Trophoblast cell (in vitro differentiated cells and primary cell): Measurements from ENCODE around the gene PDK4.

Source experiments
- DNase-seq, 2 donors: peaks; one replicate each; pipeline ENCODE4 v3.0.0-alpha.2; 2016
- H2AFZ ChIP-seq: 2 replicates; pipeline ENCODE4 v1.6.1; 2013; ENCODE audit warnings: low read length, moderate library complexity, mild to moderate bottlenecking; ENCODE audit not compliant: insufficient read depth, poor library complexity
- H2AK5ac ChIP-seq: 2 replicates; pipeline ENCODE4 v1.6.1; 2013; ENCODE audit warnings: mild to moderate bottlenecking, low read length
- H2BK120ac ChIP-seq: 2 replicates; pipeline ENCODE4 v1.6.1; 2013; ENCODE audit warnings: low read length, mild to moderate bottlenecking, moderate library complexity; ENCODE audit not compliant: insufficient read depth, poor library complexity
- H2BK12ac ChIP-seq: 2 replicates; pipeline ENCODE4 v1.6.1; 2013; ENCODE audit warnings: mild to moderate bottlenecking, low read length, moderate library complexity
- H2BK5ac ChIP-seq: 2 replicates; pipeline ENCODE4 v1.6.1; 2013; ENCODE audit warnings: low read length, low read depth, moderate library complexity, mild to moderate bottlenecking; ENCODE audit not compliant: poor library complexity
- H3K14ac ChIP-seq: 2 replicates; pipeline ENCODE4 v1.6.1; 2013; ENCODE audit warnings: mild to moderate bottlenecking, low read length
- H3K18ac ChIP-seq: 2 replicates; pipeline ENCODE4 v1.6.1; 2013; ENCODE audit warnings: mild to moderate bottlenecking, low read length
- H3K23ac ChIP-seq: 2 replicates; pipeline ENCODE4 v1.6.1; 2013; ENCODE audit warnings: low read length
- H3K27ac ChIP-seq: 2 replicates; pipeline ENCODE4 v1.5.1; 2013; ENCODE audit warnings: low read depth, mild to moderate bottlenecking, inconsistent platforms, low read length, moderate library complexity
- H3K27me3 ChIP-seq: 2 replicates; pipeline ENCODE4 v1.6.1; 2013; ENCODE audit warnings: inconsistent platforms, mild to moderate bottlenecking, low read length, moderate library complexity; ENCODE audit not compliant: insufficient read depth
- H3K36me3 ChIP-seq, 2 experiments: 1 replicate in 1 of 2; 2 replicates in 1 of 2; pipeline ENCODE4 v1.6.1; 2013; ENCODE audit warnings: low read length in 2 of 2, mild to moderate bottlenecking in 2 of 2, moderate library complexity in 1 of 2; ENCODE audit not compliant: insufficient read depth in 2 of 2, control insufficient read depth in 1 of 2
- H3K4ac ChIP-seq: 2 replicates; pipeline ENCODE4 v1.6.1; 2013; ENCODE audit warnings: low read depth, mild to moderate bottlenecking, low read length, moderate library complexity
- H3K4me1 ChIP-seq, 2 experiments: 1 replicate in 1 of 2; 2 replicates in 1 of 2; pipeline ENCODE4 v1.6.1; 2013; ENCODE audit warnings: low read length in 2 of 2, mild to moderate bottlenecking in 2 of 2, moderate library complexity in 1 of 2; ENCODE audit not compliant: insufficient read depth in 2 of 2, control insufficient read depth in 1 of 2
- H3K4me2 ChIP-seq: 2 replicates; pipeline ENCODE4 v1.6.1; 2013; ENCODE audit warnings: inconsistent platforms, mild to moderate bottlenecking, low read length, moderate library complexity
- H3K4me3 ChIP-seq: 2 replicates; pipeline ENCODE4 v1.5.1; 2013; ENCODE audit warnings: mild to moderate bottlenecking, low read depth, low read length, inconsistent platforms
- H3K79me1 ChIP-seq: one replicate; pipeline ENCODE4 v1.6.1; 2013; ENCODE audit warnings: low read length
- H3K79me2 ChIP-seq: 2 replicates; pipeline ENCODE4 v1.6.1; 2013; ENCODE audit warnings: low read length, mild to moderate bottlenecking; ENCODE audit not compliant: control insufficient read depth, insufficient read depth, poor library complexity
- H3K9ac ChIP-seq: 2 replicates; pipeline ENCODE4 v1.6.1; 2013; ENCODE audit warnings: mild to moderate bottlenecking, low read length
- H3K9me3 ChIP-seq: 2 replicates; pipeline ENCODE4 v1.6.1; 2013; ENCODE audit warnings: low read depth, mild to moderate bottlenecking, control low read depth, inconsistent platforms, low read length; ENCODE audit not compliant: insufficient read depth
- H4K12ac ChIP-seq: 2 replicates; pipeline ENCODE4 v1.6.1; 2013; ENCODE audit warnings: low read depth, mild to moderate bottlenecking, low read length, moderate library complexity
- H4K8ac ChIP-seq: 2 replicates; pipeline ENCODE4 v1.6.1; 2013; ENCODE audit warnings: low read depth, mild to moderate bottlenecking, low read length, moderate library complexity
- H4K91ac ChIP-seq: one replicate; pipeline ENCODE4 v1.6.1; 2013; ENCODE audit warnings: low read depth, mild to moderate bottlenecking, low read length, moderate library complexity
- WGBS: extraction: QIAGEN DNeasy Blood & Tissue Kit; methylation state at CpG from one replicate; pipeline ENCODE4 v1.1.7; 2013; ENCODE audit warnings: missing lambda C conversion rate; ENCODE audit not compliant: insufficient read length, insufficient coverage; ENCODE audit errors: extremely low coverage; 5-methylcytosine and 5-hydroxymethylcytosine counted together

The PDK4 gene

DNA sequence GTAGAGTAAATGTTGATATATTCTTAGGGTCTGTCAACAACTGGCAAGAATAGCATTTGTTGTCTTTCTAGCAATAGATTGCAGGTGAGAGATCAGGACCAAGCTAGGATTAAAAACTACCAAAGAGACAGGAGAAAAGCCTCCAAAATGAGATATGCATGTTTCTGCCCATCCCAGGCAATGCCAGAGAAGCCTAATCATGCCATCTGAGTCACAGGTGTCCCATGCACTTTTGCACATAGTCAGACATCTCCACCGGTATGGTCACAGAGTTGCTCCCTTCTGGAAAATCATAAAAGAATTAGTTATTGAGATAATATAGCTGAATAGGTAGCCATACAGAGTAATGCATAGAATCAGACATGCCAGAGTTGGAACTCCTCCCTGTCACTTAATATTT is 50.6 kb downstream of the PDK4 start:
- Histone ChIP-seq H3K9me3 (peaks cover 1% of the 10 kb centered on the region), H3K79me2 (no peaks in the 10 kb centered on the region), H4K8ac (no peak overlapping the region)

DNA sequence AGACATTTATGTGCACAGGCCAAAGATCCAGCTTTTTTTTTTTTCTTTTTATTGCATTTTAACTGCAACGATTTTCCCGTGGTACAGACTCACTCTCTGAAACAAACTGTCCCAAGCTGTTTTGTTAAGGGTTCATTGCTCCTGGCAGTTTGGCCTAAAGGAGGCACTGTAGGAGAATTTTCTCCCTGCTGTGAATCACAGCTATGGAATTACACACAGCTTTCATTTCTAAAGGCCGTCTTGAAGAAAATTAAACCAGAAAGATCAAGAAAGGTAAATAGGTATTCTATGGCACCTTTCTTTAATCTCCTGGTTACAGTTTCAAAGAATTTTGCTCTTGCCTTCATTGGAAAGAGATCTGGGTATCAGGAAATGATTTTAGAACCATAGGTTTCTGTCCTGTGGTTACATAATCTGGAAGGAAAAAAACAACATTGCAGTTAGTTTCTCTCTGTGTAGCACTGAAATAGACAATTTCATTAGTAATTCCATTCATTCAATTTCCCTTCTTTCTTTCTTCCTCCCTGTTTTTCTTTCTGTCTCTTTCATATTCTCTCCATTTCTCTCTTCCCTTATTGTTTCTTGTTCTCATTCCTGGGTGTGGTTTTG is 51.2 kb downstream of the PDK4 start:
- no CpG with 5 or more reads among the region's 3 CpGs for WGBS
- no peak overlapping the region for H3K14ac ChIP-seq
- DNase-seq = peak; percentile 37 to 76
- H3K27me3 ChIP-seq = no peaks in the 10 kb centered on the region
- no peaks in the 10 kb centered on the region for H3K36me3 ChIP-seq
- no peak overlapping the region for H3K4me2 ChIP-seq
- no peak overlapping the region for H4K12ac ChIP-seq
- H3K4me3 ChIP-seq = no peak overlapping the region
- no peak overlapping the region for H2BK5ac ChIP-seq
- peaks cover 0 to 1% of the 10 kb centered on the region in 2 experiments for H3K4me1 ChIP-seq
- no peaks in the 10 kb centered on the region for H3K79me2 ChIP-seq
- peaks cover 1% of the 10 kb centered on the region for H3K9me3 ChIP-seq
- H3K27ac ChIP-seq = no peak overlapping the region
- H4K8ac ChIP-seq = no peak overlapping the region
- no peak overlapping the region for H2AFZ ChIP-seq
- no peak overlapping the region for H4K91ac ChIP-seq
- H2BK120ac ChIP-seq = no peak overlapping the region
- no peak overlapping the region for H3K18ac ChIP-seq
- no peak overlapping the region for H3K4ac ChIP-seq
- H2BK12ac ChIP-seq = no peak overlapping the region
- no peak overlapping the region for H3K9ac ChIP-seq
- H2AK5ac ChIP-seq = no peak overlapping the region
- H3K23ac ChIP-seq = no peak overlapping the region
- H3K79me1 ChIP-seq = no peaks in the 10 kb centered on the region

More for the DNA sequence above, 50.6 kb downstream of the PDK4 start:
- Histone ChIP-seq H3K4me1 (peaks cover 0 to 3% of the 10 kb centered on the region in 2 experiments), H3K23ac (no peak overlapping the region), H3K4ac (no peak overlapping the region), H3K14ac (no peak overlapping the region), H3K79me1 (no peaks in the 10 kb centered on the region), H2BK5ac (no peak overlapping the region), H3K9ac (no peak overlapping the region), H3K18ac (no peak overlapping the region), H3K4me3 (no peak overlapping the region), H4K12ac (no peak overlapping the region), H2AFZ (no peak overlapping the region), H3K27ac (no peak overlapping the region), H2BK120ac (no peak overlapping the region), H2BK12ac (no peak overlapping the region), H3K27me3 (no peaks in the 10 kb centered on the region), H3K36me3 (no peaks in the 10 kb centered on the region), H4K91ac (no peak overlapping the region), H3K4me2 (no peak overlapping the region), H2AK5ac (no peak overlapping the region)
- DNase-seq = no peak
- WGBS = no CpG with 5 or more reads among the region's 1 CpG

DNA sequence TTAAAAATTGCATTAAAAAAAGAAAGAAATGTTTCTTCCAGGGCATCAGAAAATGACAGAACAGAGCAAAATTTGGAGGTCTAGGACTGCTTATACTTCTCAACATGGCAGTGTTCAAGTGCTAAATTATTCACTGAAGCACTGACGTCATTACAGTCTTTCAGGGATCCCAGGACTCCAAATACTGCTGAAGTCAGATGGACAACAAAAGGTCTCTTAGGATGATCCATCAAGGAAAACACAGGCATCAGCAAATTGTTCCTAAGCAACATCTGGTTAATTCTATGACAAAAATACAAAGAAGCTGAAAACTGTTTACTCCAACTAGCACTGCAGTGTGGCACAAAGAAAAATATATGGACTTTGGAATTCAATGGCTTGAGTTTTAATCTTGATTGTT is 52.1 kb downstream of the PDK4 start:
- Histone ChIP-seq H3K9ac (no peak overlapping the region), H3K14ac (no peak overlapping the region), H4K8ac (no peak overlapping the region), H3K4ac (no peak overlapping the region), H2AFZ (no peak overlapping the region), H2BK120ac (no peak overlapping the region), H2BK12ac (no peak overlapping the region), H4K12ac (no peak overlapping the region), H3K36me3 (no peaks in the 10 kb centered on the region), H3K27me3 (no peaks in the 10 kb centered on the region), H3K79me1 (no peaks in the 10 kb centered on the region), H3K27ac (no peak overlapping the region), H3K4me3 (no peak overlapping the region), H2BK5ac (no peak overlapping the region), H3K4me2 (no peak overlapping the region), H3K18ac (no peak overlapping the region), H4K91ac (no peak overlapping the region), H3K79me2 (no peaks in the 10 kb centered on the region), H2AK5ac (no peak overlapping the region), H3K9me3 (peaks cover 1% of the 10 kb centered on the region), H3K23ac (no peak overlapping the region), H3K4me1 (no peaks in the 10 kb centered on the region)
- DNase-seq = no peak
- no CpG with 5 or more reads among the region's 1 CpG for WGBS

DNA sequence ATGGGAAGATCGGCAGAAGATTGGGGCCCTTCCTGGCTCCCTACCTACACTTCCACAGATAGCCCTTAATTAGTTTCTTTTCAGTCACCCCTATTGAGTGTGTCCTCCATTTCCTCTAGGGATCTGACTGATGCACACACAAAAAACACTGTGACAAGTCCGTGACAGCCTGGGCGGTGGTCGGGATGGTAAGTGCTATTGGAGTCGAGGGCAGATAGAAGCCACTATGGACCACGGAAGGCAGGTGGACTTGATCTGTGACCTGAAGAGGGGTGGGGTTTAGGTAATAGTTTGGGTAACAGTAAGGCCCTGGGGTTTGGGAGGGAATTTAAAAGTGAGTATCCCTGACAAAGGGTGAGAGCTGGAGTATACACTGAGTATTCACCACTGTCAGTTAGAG is 53.0 kb downstream of the PDK4 start:
- Histone ChIP-seq H2BK12ac (no peak overlapping the region), H3K79me2 (no peaks in the 10 kb centered on the region), H4K91ac (no peak overlapping the region), H3K4me1 (no peaks in the 10 kb centered on the region), H3K27ac (no peak overlapping the region), H3K4me2 (no peak overlapping the region), H3K4ac (no peak overlapping the region), H3K9me3 (peaks cover 1% of the 10 kb centered on the region), H2AK5ac (no peak overlapping the region), H4K12ac (no peak overlapping the region), H3K18ac (no peak overlapping the region), H3K9ac (no peak overlapping the region), H3K23ac (no peak overlapping the region), H3K27me3 (no peaks in the 10 kb centered on the region), H2AFZ (no peak overlapping the region), H2BK5ac (no peak overlapping the region), H3K4me3 (no peak overlapping the region), H4K8ac (no peak overlapping the region), H3K36me3 (no peaks in the 10 kb centered on the region), H3K14ac (no peak overlapping the region), H2BK120ac (no peak overlapping the region), H3K79me1 (no peaks in the 10 kb centered on the region)
- no peak for DNase-seq
- WGBS = no CpG with 5 or more reads among the region's 6 CpGs
